Measurements from ENCODE around the gene CCDC13. TPM values are rescaled to one million over a fixed set of nuclear protein-coding genes. Genes with fewer than 3 reads are reported as not detected.
A peak's percentile ranks its signal among the peaks of the same experiment; 100 is the strongest.

CCDC13 gene
- total and polyA plus RNA-seq, 4 donors: 0.42 to 2.3 (median 1.0) TPM

GRCh38 chr3:42732829-42733459, 40.1 kb downstream of the CCDC13 start:
- 81% methylated on average over 9 of the region's 9 CpGs for WGBS
- DNase-seq (ENCODE audit: low spot score): peak; percentile 22
- H3K27me3 ChIP-seq (ENCODE audit: control insufficient read depth in 4 of 4, insufficient read depth in 4 of 4, low read length in 3 of 4): no peaks in the 10 kb centered on the region

More at GRCh38 chr3:42732829-42733459, 40.1 kb downstream of the CCDC13 start:
- TF ChIP-seq ZBTB33 (IDR thresholded peaks at IDR 0.05) (no peak), HNF4A (conservative IDR thresholded peaks at IDR 0.05) (no peak), HNF4G (IDR thresholded peaks at IDR 0.05) (no peak), FOXA1 (IDR thresholded peaks at IDR 0.05) (no peak), MAX (IDR thresholded peaks at IDR 0.05) (no peak), YY1 (IDR thresholded peaks at IDR 0.05) (no peak), ATF3 (IDR thresholded peaks at IDR 0.05) (no peak), NR2F2 (IDR thresholded peaks at IDR 0.05) (no peak), EGR1 (IDR thresholded peaks at IDR 0.05; ENCODE audit: low read depth in 2 of 2) (no peak), JUND (IDR thresholded peaks at IDR 0.05) (no peak), RAD21 (IDR thresholded peaks at IDR 0.05) (no peak), RXRA (IDR thresholded peaks at IDR 0.05) (no peak), REST (IDR thresholded peaks at IDR 0.05) (no peak), FOXA2 (IDR thresholded peaks at IDR 0.05) (no peak), SP1 (IDR thresholded peaks at IDR 0.05) (no peak), GABPA (IDR thresholded peaks at IDR 0.05 in 1 of 2, conservative IDR thresholded peaks at IDR 0.05 in 1 of 2) (no peak), TAF1 (conservative IDR thresholded peaks at IDR 0.05) (no peak)
- TF ChIP-seq, protein P1, sequence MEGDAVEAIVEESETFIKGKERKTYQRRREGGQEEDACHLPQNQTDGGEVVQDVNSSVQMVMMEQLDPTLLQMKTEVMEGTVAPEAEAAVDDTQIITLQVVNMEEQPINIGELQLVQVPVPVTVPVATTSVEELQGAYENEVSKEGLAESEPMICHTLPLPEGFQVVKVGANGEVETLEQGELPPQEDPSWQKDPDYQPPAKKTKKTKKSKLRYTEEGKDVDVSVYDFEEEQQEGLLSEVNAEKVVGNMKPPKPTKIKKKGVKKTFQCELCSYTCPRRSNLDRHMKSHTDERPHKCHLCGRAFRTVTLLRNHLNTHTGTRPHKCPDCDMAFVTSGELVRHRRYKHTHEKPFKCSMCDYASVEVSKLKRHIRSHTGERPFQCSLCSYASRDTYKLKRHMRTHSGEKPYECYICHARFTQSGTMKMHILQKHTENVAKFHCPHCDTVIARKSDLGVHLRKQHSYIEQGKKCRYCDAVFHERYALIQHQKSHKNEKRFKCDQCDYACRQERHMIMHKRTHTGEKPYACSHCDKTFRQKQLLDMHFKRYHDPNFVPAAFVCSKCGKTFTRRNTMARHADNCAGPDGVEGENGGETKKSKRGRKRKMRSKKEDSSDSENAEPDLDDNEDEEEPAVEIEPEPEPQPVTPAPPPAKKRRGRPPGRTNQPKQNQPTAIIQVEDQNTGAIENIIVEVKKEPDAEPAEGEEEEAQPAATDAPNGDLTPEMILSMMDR (IDR thresholded peaks at IDR 0.05; ENCODE audit: low read depth, low read length, missing input control): no peak
- Histone ChIP-seq H3K9ac (ENCODE audit: low read depth in 1 of 2, low read length in 2 of 2) (no peak overlapping the region), H3K4me3 (ENCODE audit: low read depth in 1 of 3, low read length in 3 of 3) (no peak overlapping the region), H3K27ac (ENCODE audit: low read depth in 1 of 2, low read length in 2 of 2) (no peak overlapping the region), H3K4me1 (ENCODE audit: control insufficient read depth in 4 of 4, insufficient read depth in 4 of 4, low read length in 3 of 4) (no peaks in the 10 kb centered on the region), H3K9me3 (ENCODE audit: control insufficient read depth in 4 of 4, low read length in 3 of 4) (no peaks in the 10 kb centered on the region), H3K36me3 (ENCODE audit: control insufficient read depth in 4 of 4, insufficient read depth in 3 of 4, low read depth in 1 of 4, low read length in 3 of 4) (no peaks in the 10 kb centered on the region)

Data from liver (tissue), 9 donors.